MCF 10A (cell line): Measurements from ENCODE around the gene G6PC1. TPM values are rescaled to one million over a fixed set of nuclear protein-coding genes. Genes with fewer than 3 reads are reported as not detected.
"Not testable (repeated sequence)": the region's sequence is repeated elsewhere in the genome, so short reads cannot be mapped to it uniquely, and the experiment has no call there.

Source experiments
- BruUV-seq: library from RNA; stranded (reverse); fragments of 400-500 nt; replicated peaks from 2 replicates; lab custom pipeline; 2021; lab: Mats Ljungman, UMichigan
- CTCF ChIA-PET: fragments of 300-600 bp; sonication (Branson Sonifier 250); formaldehyde crosslinking; extraction: SDS; loops from one replicate; lab custom pipeline; 2021; ENCODE audit warnings: antibody characterized with exemption, inconsistent platforms; lab: Yijun Ruan, JAX
- POLR2A ChIA-PET: fragments of 300-600, 350-650 bp; sonication (Branson Sonifier 250); formaldehyde crosslinking; extraction: SDS; loops from one replicate; lab custom pipeline; 2020; ENCODE audit warnings: antibody characterized with exemption, inconsistent platforms; lab: Yijun Ruan, JAX
- DNase-seq: peaks from one replicate; pipeline ENCODE4 v3.0.0-alpha.2; 2018; ENCODE audit not compliant: unreplicated experiment
- H3K27ac Mint-ChIP-seq: one replicate; pipeline ENCODE4 v1.8.0; 2022; ENCODE audit warnings: mild to moderate bottlenecking, low read depth, mixed read lengths; ENCODE audit not compliant: unreplicated experiment
- H3K27me3 Mint-ChIP-seq: one replicate; pipeline ENCODE4 v1.8.0; 2022; ENCODE audit warnings: mixed read lengths; ENCODE audit not compliant: insufficient read depth, unreplicated experiment
- H3K36me3 Mint-ChIP-seq: one replicate; pipeline ENCODE4 v1.8.0; 2022; ENCODE audit warnings: mild to moderate bottlenecking, moderate library complexity, mixed read lengths; ENCODE audit not compliant: insufficient read depth, unreplicated experiment
- H3K4me1 Mint-ChIP-seq: one replicate; pipeline ENCODE4 v1.8.0; 2022; ENCODE audit warnings: mixed read lengths; ENCODE audit not compliant: insufficient read depth, unreplicated experiment
- H3K4me3 Mint-ChIP-seq: one replicate; pipeline ENCODE4 v1.8.0; 2022; ENCODE audit warnings: mild to moderate bottlenecking, moderate library complexity, mixed read lengths; ENCODE audit not compliant: unreplicated experiment
- H3K9me3 Mint-ChIP-seq: one replicate; pipeline ENCODE4 v1.8.0; 2022; ENCODE audit warnings: mixed read lengths; ENCODE audit not compliant: unreplicated experiment
- CTCF ChIP-seq: fragments of 200-600 bp; IDR thresholded peaks from one replicate; pipeline ENCODE4 v1.8.0; 2022; ENCODE audit warnings: antibody characterized with exemption, mild to moderate bottlenecking; ENCODE audit not compliant: unreplicated experiment
- intact Hi-C: fragments of 100-400 bp; cut with micrococcal nuclease; formaldehyde crosslinking; loops from 2 replicates; pipeline ENCODE4 v1.14.1; 2022
- total RNA-seq: library from RNA; stranded (reverse); gene quantifications from 2 replicates; pipeline ENCODE4 v1.2.3, GENCODE V29; 2022

G6PC1 gene
- total RNA-seq, 1 experiment from 2014 or later, result not detected

GRCh38 chr17:42868338-42868737 is 32.3 kb upstream of the G6PC1 start:
- H3K27ac Mint-ChIP-seq, result no peak overlapping the region
- ChIA-PET CTCF (no interaction called here), POLR2A (no interaction called here)
- BruUV-seq, result no TSS peak
- no peak for TF ChIP-seq CTCF
- DNase-seq, result no peak
- peaks cover 39% of the 10 kb centered on the region for H3K27me3 Mint-ChIP-seq
- H3K36me3 Mint-ChIP-seq, result no peaks in the 10 kb centered on the region
- H3K4me3 Mint-ChIP-seq, result no peak overlapping the region
- intact Hi-C loops, result no loop called here
- no peaks in the 10 kb centered on the region for H3K4me1 Mint-ChIP-seq
- H3K9me3 Mint-ChIP-seq, result peaks cover 19% of the 10 kb centered on the region

GRCh38 chr17:42871647-42872046 is 29.0 kb upstream of the G6PC1 start:
- Mint-ChIP-seq H3K4me1 (no peaks in the 10 kb centered on the region), H3K36me3 (no peaks in the 10 kb centered on the region), H3K27me3 (peaks cover 12% of the 10 kb centered on the region), H3K9me3 (peaks cover 19% of the 10 kb centered on the region), H3K27ac (no peak overlapping the region), H3K4me3 (no peak overlapping the region)
- CTCF ChIA-PET, result no interaction called here
- intact Hi-C loops, result no loop called here
- TF ChIP-seq CTCF, result no peak
- BruUV-seq, result no TSS peak
- POLR2A ChIA-PET, result no interaction called here
- DNase-seq, result no peak

GRCh38 chr17:42872251-42872965 is 28.2 kb upstream of the G6PC1 start:
- H3K4me3 Mint-ChIP-seq, result no peak overlapping the region
- no peaks in the 10 kb centered on the region for H3K36me3 Mint-ChIP-seq
- no peaks in the 10 kb centered on the region for H3K4me1 Mint-ChIP-seq
- ChIA-PET POLR2A (no interaction called here), CTCF (no interaction called here)
- no peak for TF ChIP-seq CTCF
- intact Hi-C loops, result no loop called here
- H3K9me3 Mint-ChIP-seq, result peaks cover 19% of the 10 kb centered on the region
- no TSS peak for BruUV-seq
- DNase-seq, result no peak
- H3K27ac Mint-ChIP-seq, result no peak overlapping the region
- peaks cover 12% of the 10 kb centered on the region for H3K27me3 Mint-ChIP-seq

GRCh38 chr17:42873315-42873714 is 27.3 kb upstream of the G6PC1 start:
- H3K27me3 Mint-ChIP-seq, result peaks cover 21% of the 10 kb centered on the region
- H3K27ac Mint-ChIP-seq, result no peak overlapping the region
- CTCF ChIA-PET, result no interaction called here
- intact Hi-C loops, result no loop called here
- no peak for DNase-seq
- POLR2A ChIA-PET, result no interaction called here
- peaks cover 19% of the 10 kb centered on the region for H3K9me3 Mint-ChIP-seq
- no TSS peak for BruUV-seq
- H3K4me1 Mint-ChIP-seq, result no peaks in the 10 kb centered on the region
- no peaks in the 10 kb centered on the region for H3K36me3 Mint-ChIP-seq
- H3K4me3 Mint-ChIP-seq, result no peak overlapping the region
- no peak for TF ChIP-seq CTCF

- CTCF ChIA-PET, DNase-seq, H3K36me3 Mint-ChIP-seq, intact Hi-C loops, BruUV-seq, H3K27ac Mint-ChIP-seq, H3K4me3 Mint-ChIP-seq, POLR2A ChIA-PET, H3K4me1 Mint-ChIP-seq: not testable (repeated sequence)
- peaks cover 28% of the 10 kb centered on the region for H3K27me3 Mint-ChIP-seq
- H3K9me3 Mint-ChIP-seq, result peaks cover 19% of the 10 kb centered on the region
These were observed 26.5 kb upstream of the G6PC1 start for GRCh38 chr17:42873932-42874695.
